Coronary artery (tissue), 2 donors: ENCODE data around the gene FBLN1.

Experiments
- DNase-seq: peaks from one replicate; pipeline ENCODE4 v3.0.0-alpha.2; 2017; ENCODE audit warnings: low spot score
- H3K27ac ChIP-seq, 2 donors: fragments of 200-600 bp; sonication (generic); one replicate each; pipeline ENCODE4 v1.5.1; 2016 to 2019
- H3K4me3 ChIP-seq: fragments of 200-600 bp; sonication (generic); 2 replicates; pipeline ENCODE4 v1.5.1; 2016; ENCODE audit warnings: mild to moderate bottlenecking, moderate library complexity
- TF ChIP-seq, protein P1 (sequence below): fragments of 200-600 bp; sonication (generic); IDR thresholded peaks from one replicate; pipeline ENCODE4 v1.5.1; 2019; ENCODE audit warnings: antibody characterized with exemption

Gene FBLN1

DNA sequence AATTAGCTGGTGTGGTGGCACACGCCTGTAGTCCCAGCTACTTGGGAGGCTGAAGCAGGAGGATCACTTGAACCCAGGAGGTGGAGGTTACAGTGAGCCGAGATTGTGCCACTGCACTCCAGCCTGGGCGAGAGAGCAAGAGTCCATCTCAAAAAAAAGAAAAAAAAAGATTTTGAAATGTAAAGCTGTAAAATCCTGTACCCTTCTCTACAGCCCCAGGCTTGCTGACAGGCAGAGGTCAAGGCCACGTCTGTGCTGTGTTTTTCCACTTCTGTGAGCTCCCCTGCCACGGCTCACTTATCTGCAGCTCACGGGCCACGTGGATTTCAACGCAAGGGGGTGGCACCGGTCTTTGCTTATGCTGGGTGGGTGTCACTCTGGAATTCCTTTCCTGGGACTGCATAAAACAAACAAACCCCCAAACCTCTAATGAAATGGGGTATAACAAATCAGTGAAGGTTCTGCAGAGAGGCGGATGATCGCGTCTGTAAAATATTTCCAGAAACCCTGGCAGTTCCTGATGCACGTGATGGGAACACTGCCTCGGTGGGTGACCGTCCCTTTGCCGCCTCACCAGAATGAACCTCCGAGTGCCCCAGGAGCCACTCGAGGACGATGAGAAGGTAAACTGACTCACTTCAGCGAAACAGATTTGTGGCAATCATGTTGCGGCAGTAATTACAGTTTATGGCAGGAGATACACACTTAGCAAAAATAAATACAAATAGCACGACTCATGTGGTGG lies 125.0 kb downstream of the FBLN1 start:
- H3K27ac ChIP-seq, result no peak overlapping the region
- no peak for DNase-seq
- TF ChIP-seq, protein P1, sequence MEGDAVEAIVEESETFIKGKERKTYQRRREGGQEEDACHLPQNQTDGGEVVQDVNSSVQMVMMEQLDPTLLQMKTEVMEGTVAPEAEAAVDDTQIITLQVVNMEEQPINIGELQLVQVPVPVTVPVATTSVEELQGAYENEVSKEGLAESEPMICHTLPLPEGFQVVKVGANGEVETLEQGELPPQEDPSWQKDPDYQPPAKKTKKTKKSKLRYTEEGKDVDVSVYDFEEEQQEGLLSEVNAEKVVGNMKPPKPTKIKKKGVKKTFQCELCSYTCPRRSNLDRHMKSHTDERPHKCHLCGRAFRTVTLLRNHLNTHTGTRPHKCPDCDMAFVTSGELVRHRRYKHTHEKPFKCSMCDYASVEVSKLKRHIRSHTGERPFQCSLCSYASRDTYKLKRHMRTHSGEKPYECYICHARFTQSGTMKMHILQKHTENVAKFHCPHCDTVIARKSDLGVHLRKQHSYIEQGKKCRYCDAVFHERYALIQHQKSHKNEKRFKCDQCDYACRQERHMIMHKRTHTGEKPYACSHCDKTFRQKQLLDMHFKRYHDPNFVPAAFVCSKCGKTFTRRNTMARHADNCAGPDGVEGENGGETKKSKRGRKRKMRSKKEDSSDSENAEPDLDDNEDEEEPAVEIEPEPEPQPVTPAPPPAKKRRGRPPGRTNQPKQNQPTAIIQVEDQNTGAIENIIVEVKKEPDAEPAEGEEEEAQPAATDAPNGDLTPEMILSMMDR, result no peak
- no peak overlapping the region for H3K4me3 ChIP-seq

DNA sequence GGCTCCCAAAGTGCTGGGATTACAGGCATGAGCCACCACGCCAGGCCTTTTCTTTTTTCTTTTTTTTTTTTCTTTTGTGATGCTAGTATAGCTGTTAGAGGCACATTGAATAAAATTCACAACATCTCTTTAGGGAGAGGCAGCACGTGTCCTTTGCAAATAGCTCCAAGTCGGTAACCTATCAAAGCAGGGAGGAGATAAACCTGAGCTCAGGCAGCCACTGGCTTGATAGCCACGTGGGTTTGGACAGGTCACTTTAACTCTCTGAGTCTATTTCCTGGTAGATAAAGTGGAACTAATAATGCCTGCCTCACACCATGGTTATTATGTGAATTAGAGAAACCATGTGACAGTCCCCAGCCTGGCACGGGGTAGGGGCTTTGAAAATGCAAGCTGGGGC lies 125.8 kb downstream of the FBLN1 start:
- Histone ChIP-seq H3K4me3 (no peak overlapping the region), H3K27ac (no peak overlapping the region)
- no peak for DNase-seq
- TF ChIP-seq, protein P1, result no peak

DNA sequence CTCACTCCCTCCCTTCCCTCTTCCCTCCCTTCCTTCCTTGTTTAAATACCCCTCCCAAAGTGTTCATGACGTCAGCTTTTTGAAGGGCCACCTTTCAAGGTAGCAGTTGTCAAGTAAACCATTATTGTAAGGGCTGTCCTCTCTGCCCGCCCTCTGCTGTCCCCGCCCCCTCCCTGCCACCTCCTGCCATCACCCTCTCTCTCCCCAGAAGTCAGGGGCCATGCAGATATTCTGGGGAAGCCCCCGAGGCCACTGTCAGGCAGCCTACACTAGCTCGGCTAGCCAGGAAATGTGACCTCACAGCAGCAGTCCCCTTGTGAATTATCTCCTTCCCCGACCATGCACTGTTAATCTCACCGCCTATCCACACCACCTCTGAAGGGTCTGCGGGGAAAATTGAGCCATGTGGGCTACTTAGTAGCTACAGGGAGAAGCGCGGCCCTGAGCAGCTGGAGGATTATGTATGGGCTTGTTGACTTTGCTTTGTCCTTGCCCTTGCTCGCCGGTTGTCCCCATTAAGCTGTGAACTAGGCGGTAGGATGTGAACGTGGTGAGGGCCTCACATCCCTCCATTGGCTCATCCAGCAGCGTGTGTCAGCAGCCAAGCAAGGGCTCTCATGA lies 126.9 kb downstream of the FBLN1 start:
- no peak for DNase-seq
- TF ChIP-seq, protein P1, result no peak
- Histone ChIP-seq H3K27ac (no peak overlapping the region), H3K4me3 (no peak overlapping the region)

DNA sequence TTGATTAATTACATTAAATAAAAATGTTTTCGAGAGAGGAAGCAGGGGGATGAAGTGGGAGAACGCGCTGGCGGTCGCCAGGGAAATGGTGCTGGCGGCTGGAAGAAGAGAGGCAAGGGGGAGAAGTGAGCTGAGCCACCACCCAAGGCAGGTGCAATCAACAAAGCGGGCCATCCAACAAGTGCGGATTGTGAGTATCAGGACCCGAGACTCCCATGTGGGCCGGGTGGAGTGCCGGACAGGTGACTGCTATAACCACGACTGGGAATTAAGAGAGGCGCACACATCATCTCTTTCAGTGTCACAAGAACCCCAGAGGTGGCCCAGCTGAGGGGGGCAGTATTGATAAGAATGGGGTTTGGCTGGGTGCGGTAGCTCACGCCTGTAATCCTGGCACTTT lies 127.8 kb downstream of the FBLN1 start:
- DNase-seq, result no peak
- no peak overlapping the region for H3K4me3 ChIP-seq
- H3K27ac ChIP-seq, result no peak overlapping the region
- TF ChIP-seq, protein P1, result no peak

DNA sequence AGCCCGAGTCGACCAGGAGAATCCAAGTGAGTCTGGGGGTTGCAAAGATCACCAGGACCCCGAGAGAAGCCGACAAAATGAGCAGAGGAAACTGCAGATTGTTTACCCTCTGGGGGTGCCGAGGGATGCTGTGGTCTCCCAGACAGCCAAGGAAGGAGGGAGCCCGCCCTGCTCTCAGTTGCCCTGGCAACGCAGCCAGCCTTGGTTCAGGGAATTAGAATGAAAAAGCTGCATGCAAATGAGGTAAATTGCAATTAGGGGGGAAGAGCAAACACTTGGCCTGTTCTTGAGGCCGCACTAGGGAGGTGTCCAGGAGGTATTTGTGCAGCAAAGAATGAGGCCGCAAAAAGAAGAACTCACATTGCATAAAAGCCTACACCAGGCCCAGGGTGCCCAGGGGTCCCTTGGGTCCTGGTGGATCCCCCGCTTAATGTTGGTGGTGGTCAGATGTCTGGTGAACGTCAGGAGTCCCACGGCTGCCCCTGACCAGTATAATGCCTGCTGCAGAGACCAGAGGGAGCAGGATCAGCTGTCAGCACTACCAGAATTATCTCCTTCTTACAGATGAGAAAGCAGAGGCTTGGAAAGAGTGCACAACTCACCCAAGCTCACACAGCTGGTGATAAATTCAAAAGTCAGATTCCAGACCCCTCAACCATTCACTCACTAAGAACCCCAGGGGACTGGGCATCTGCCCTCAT lies 128.6 kb downstream of the FBLN1 start:
- DNase-seq, result no peak
- TF ChIP-seq, protein P1, result no peak
- Histone ChIP-seq H3K4me3 (no peak overlapping the region), H3K27ac (no peak overlapping the region)

DNA sequence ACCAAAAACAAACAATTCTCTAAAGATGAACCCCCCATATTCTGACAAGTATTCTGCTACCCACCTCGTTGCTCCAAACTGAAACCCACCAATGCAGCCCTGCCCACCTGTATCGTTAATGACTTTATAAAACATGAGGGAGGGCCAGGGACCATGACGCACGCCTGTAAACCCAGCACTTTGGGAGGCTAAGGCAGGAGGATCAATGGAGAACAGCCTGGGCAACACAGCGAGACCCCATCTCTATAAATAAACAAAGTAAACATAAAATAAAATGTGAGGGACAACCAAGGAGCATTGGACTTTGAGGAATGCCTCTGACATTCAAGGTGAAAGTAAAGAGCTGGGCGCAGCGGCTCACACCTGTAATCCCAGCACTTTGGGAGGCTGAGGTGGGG lies 129.2 kb downstream of the FBLN1 start:
- Histone ChIP-seq H3K4me3 (no peak overlapping the region), H3K27ac (no peak overlapping the region)
- no peak for DNase-seq
- TF ChIP-seq, protein P1, result no peak
